Fibroblast of mammary gland (primary cell): ENCODE measurements around the gene ARHGDIA.

ENCODE experiments used
- DNase-seq: peaks from one replicate; pipeline ENCODE4 v3.0.0-alpha.2; 2010; ENCODE audit warnings: low read depth
- H3K4me3 ChIP-seq: 2 replicates; pipeline ENCODE4 v1.5.1; 2011; ENCODE audit warnings: low read depth, mild to moderate bottlenecking, low read length, moderate library complexity; ENCODE audit not compliant: control insufficient read depth
- CTCF ChIP-seq: conservative IDR thresholded peaks from 2 replicates; pipeline ENCODE4 v1.5.1; 2011; ENCODE audit warnings: low read depth, low read length, inconsistent platforms; ENCODE audit not compliant: control insufficient read depth, insufficient read depth

Gene ARHGDIA

GRCh38 chr17:81821603-81822311, 49.4 kb downstream of the ARHGDIA start:
- TF ChIP-seq CTCF = peak; percentile 54
- DNase-seq = peak; percentile 66
- no peak overlapping the region for H3K4me3 ChIP-seq

- no peak for TF ChIP-seq CTCF
- H3K4me3 ChIP-seq = no peak overlapping the region
- DNase-seq = no peak
Measured at GRCh38 chr17:81821147-81821546, 50.0 kb downstream of the ARHGDIA start.

GRCh38 chr17:81819708-81820107, 51.4 kb downstream of the ARHGDIA start:
- no peak overlapping the region for H3K4me3 ChIP-seq
- DNase-seq = no peak
- TF ChIP-seq CTCF = no peak

- TF ChIP-seq CTCF = no peak
- DNase-seq = no peak
- H3K4me3 ChIP-seq = no peak overlapping the region
Measured at GRCh38 chr17:81817758-81818147, 53.4 kb downstream of the ARHGDIA start.
